KOPT-K1 (cell line): ENCODE results near the gene MTARC1.

Source experiments
- H3K27ac ChIP-seq: fragments of 200-600 bp; sonication (generic); 2 replicates; pipeline ENCODE4 v1.5.1; 2016; ENCODE audit warnings: antibody characterized with exemption, mild to moderate bottlenecking, low read depth, low read length; ENCODE audit not compliant: poor library complexity, severe bottlenecking
- H3K36me3 ChIP-seq: fragments of 200-600 bp; sonication (generic); 2 replicates; pipeline ENCODE4 v1.5.1; 2017; ENCODE audit warnings: antibody characterized with exemption, mild to moderate bottlenecking, low read length, moderate library complexity; ENCODE audit not compliant: insufficient read depth
- H3K9me3 ChIP-seq: fragments of 200-600 bp; sonication (generic); 2 replicates; pipeline ENCODE4 v1.5.1; 2017; ENCODE audit warnings: antibody characterized with exemption, low read length, mild to moderate bottlenecking; ENCODE audit not compliant: insufficient read depth, poor library complexity, severe bottlenecking

The MTARC1 gene

DNA sequence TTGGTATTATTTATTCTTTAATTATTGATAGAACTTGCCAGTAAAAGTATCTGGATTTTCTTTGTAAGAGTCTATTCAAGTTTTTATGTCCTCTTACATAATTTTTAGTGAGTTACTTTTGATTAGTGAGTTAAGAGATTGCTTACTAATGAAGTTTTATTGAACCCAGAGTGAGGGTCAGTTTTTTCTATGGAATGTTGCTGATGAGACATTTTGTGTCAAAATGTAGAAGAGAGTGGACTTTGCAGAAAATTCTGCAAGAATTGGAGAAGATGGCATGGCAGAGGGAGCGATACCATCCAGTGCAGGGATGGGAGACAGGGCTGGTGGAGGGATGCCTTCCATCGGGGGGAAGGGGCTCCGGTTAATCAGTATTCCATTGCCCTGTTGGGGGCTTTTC lies 27.6 kb upstream of the MTARC1 start:
- Histone ChIP-seq H3K36me3 (no peaks in the 10 kb centered on the region), H3K27ac (no peak overlapping the region), H3K9me3 (no peaks in the 10 kb centered on the region)

- Histone ChIP-seq H3K27ac (no peak overlapping the region), H3K9me3 (no peaks in the 10 kb centered on the region), H3K36me3 (no peaks in the 10 kb centered on the region)
Measured at GRCh38 chr1:220761688-220762427, 24.9 kb upstream of the MTARC1 start.

DNA sequence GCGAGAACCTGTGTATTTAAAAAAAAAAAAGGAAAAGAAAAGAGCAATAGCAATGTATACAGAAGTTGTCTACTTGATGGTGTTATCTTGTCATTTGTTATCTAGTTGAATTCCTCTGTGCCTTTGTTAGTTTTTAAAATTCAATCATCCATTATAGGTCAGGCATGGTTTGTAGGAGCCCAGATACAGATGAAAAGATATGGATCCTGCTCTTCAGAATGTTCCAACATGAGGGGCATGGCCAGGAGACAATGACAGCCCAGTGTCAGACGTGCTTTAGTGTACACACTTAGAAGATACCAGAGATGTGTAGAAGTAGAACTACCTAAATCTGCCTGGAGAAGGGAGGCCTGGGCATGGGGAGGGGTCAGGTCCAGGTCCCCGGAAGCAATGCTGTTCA lies 22.0 kb upstream of the MTARC1 start:
- H3K27ac ChIP-seq, result no peak overlapping the region
- no peaks in the 10 kb centered on the region for H3K9me3 ChIP-seq
- no peaks in the 10 kb centered on the region for H3K36me3 ChIP-seq

DNA sequence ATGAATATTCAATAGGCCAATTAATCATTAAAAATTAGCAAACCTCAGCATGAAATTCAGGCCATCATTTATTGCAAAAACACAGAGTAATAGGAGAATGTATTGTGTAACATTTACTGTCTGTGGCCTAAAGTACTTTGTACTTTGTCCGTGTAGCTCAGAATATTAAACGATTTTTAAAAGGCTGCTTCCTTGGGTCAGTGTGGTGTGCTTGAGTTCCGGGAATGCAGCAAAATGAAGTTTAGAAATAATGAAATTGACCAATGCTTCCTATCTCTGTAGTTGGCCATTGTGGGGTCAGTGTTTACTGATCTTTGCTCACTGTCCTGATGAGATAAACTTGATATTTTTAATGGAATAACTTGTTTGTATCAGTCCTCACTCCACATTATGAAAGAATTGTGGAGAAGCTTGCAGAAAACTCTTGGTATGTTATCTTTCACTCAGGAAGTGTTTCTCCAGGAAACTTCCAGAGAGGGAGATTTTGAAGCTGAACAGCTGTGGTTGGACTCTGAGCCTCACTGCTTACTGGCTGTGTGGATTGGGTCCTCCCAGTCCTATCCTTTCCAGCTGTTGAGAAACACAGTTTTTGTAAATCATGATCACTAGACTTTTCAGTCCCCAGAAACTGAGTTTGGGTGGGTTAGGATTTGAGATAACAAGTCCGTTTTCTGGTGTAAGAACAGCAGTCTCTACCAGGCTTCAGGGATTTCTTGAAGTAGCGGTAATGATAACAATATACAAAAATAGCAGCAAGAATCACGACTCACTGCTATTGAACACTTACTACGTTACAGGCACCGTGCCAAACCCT lies 19.2 kb upstream of the MTARC1 start:
- H3K36me3 ChIP-seq, result no peaks in the 10 kb centered on the region
- H3K9me3 ChIP-seq, result no peaks in the 10 kb centered on the region
- no peak overlapping the region for H3K27ac ChIP-seq

DNA sequence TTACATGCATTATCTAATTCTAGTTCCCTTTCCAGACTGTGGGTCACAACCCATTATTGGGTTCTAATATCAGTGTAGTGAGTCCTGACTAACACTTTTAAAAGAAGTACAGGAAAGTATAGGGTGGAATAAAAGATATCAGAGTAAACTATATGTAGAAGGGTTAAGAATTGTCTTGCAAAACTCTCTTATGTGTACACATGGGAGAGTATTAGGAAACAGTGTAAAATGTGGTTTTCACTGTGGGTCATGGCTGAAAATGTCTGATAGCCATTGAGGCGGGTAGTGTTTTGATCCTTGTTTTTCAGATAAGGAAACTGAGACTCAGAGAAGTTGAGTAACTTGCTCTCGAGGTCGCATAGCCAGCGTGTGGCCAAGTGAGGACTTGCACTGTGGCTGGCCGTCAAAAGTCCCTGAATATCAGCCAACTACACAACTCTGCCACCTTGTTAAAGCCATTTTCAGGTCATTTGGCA lies 18.5 kb upstream of the MTARC1 start:
- H3K9me3 ChIP-seq, result no peaks in the 10 kb centered on the region
- no peaks in the 10 kb centered on the region for H3K36me3 ChIP-seq
- no peak overlapping the region for H3K27ac ChIP-seq

DNA sequence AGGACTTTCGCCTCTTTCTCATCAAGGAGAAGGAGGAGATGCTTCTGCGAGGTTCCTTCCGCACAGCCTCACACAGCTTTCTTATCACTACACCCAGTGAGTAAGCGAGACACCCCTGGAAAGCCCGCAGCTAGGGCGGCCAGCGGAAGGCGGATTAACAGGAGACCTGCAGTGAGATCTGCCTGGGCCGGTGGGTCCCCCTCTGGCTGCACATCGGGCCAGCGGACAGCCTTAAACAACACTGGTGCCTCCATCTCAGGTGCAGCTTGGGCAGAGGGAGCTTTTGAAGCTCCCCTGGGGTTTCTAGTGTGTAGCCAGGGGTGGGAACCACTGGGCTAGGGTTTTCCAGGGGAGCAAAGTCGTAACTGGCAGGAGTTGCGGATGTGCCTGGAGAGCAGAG lies 17.5 kb upstream of the MTARC1 start:
- Histone ChIP-seq H3K27ac (no peak overlapping the region), H3K36me3 (no peaks in the 10 kb centered on the region), H3K9me3 (no peaks in the 10 kb centered on the region)

GRCh38 chr1:220770245-220770913 lies 16.3 kb upstream of the MTARC1 start:
- no peaks in the 10 kb centered on the region for H3K36me3 ChIP-seq
- H3K27ac ChIP-seq, result no peak overlapping the region
- H3K9me3 ChIP-seq, result no peaks in the 10 kb centered on the region

DNA sequence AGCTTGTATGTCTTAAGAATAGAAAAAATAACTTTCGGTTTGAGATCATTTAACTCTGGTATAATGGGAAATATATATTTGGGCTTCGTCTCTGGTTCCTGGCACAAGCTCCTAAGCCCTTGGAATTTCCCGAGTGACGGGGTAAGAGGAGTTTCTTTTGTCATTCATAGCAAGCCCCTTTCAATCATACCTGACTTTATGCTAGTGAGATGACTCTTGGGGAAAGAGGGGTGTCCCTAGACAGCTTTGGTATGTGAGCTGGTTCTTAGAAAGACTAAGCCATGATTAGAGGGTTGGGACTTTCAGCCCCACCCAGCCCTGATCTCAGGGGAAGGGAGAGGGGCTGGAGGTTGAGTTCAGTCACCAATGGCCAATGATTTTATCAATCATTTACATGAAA lies 13.9 kb upstream of the MTARC1 start:
- H3K36me3 ChIP-seq, result no peaks in the 10 kb centered on the region
- H3K27ac ChIP-seq, result no peak overlapping the region
- H3K9me3 ChIP-seq, result no peaks in the 10 kb centered on the region

DNA sequence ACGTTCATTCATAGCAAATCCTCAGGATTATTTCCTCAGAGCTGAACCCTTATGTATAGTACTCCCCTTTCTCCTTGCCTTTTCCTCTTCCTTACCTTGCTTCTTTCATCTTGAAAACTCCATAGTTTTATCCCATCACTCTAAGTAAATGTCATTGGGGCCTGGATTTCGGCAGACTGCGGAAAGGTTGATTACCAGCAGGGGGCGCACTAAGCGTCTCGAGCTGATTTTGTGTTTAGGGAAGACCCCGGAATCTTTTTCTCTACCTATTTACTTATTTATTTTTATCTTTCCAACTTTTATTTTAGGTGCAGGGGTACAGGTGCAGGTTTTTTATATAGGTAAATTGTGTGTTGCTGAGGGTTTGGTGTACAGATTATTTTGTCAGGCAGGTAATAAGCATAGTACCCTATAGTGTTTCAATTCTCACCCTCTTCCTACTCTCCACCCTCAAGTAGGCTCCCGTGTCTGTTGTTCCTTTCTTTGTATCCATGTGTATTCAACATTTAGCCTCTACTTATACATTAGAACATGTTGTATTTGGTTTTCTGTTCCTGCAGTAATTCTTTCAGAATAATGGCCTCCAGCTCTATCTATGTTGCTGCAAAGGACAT lies 11.4 kb upstream of the MTARC1 start:
- H3K36me3 ChIP-seq, result no peaks in the 10 kb centered on the region
- no peaks in the 10 kb centered on the region for H3K9me3 ChIP-seq
- H3K27ac ChIP-seq, result no peak overlapping the region

DNA sequence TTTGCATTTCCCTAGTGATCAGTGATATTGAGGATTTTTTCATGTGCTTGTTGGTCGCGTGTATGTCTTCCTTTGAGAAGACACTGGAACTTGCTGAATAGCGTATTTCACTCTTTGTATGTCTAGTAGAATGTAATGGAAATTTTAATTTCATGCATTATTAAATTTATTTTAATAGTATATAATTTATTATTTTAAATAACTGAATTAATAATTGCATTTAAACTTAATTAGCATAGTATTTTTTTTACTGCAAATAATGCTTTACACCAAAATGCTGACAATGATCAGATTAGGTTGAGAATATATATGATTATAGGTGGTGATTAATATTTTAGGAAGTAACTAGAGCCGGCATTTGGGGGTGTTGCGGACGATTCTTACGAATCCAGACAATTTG lies 10.5 kb upstream of the MTARC1 start:
- Histone ChIP-seq H3K9me3 (no peaks in the 10 kb centered on the region), H3K36me3 (no peaks in the 10 kb centered on the region), H3K27ac (no peak overlapping the region)

DNA sequence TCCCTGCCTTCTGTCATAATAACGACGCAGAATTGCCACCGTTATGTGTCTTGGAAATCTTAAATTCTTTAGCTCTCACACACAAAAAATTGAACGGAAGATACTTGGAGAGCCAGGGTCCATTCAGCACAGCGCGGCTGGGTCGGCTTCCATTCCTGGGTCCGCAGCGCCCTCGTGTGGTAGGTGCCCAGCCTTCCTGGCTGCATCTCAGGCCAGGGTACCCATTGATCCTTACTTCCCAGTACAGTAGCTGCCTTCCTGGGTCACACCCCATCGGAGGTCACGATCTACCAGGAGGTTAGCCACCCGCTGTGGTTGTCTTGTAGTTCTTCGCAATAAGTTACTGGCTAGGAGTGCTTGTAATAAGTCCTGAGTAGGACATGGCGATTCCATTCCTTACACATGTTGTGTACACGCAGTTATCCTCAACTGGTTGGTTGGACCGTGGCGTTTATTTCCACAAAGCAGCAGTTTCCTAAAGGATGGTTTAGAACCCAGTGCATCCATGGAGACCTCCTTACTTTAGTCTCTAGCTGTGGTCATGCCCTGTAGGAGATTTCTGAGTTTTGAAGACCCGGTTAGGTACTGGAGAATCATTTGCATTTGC lies 9.9 kb upstream of the MTARC1 start:
- Histone ChIP-seq H3K36me3 (no peaks in the 10 kb centered on the region), H3K9me3 (no peaks in the 10 kb centered on the region), H3K27ac (no peak overlapping the region)

DNA sequence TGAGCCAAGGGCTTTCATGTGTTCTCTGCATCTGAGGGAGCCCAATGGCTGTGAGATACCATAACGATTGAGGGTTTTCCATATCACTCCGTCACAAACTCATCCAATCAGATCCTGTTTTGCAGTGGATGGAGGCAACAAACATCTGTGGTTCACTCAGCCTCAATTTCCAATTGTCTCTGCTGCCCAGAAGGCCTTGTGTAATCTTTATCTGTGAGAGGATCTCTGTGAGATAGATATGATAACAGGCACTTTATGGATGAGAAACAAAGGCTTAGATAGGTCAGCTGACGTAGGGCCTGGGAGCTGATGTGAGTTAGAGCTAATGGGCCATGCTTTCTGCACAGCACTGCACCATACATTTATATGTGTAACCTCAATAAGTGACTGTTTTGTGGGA lies 3.3 kb upstream of the MTARC1 start:
- no peaks in the 10 kb centered on the region for H3K36me3 ChIP-seq
- H3K27ac ChIP-seq, result no peak overlapping the region
- no peaks in the 10 kb centered on the region for H3K9me3 ChIP-seq

- Histone ChIP-seq H3K36me3 (no peaks in the 10 kb centered on the region), H3K9me3 (no peaks in the 10 kb centered on the region), H3K27ac (no peak overlapping the region)
Measured at GRCh38 chr1:220784751-220785150, 2.0 kb upstream of the MTARC1 start.

- Histone ChIP-seq H3K27ac (no peak overlapping the region), H3K36me3 (no peaks in the 10 kb centered on the region), H3K9me3 (no peaks in the 10 kb centered on the region)
Measured at GRCh38 chr1:220785166-220786056, 1.3 kb upstream of the MTARC1 start.
